Fibroblast of lung (primary cell): Measurements from ENCODE around the gene BBX. TPM values are rescaled to one million over a fixed set of nuclear protein-coding genes. Genes with fewer than 3 reads are reported as not detected.

ENCODE experiments used
- DNase-seq, 2 donors: peaks; one replicate each; pipeline versions ENCODE4 v3.0.0 to v3.0.0-alpha.2; 2010; ENCODE audit warnings: low read depth in 2 of 2
- H2AFZ ChIP-seq: 2 replicates; pipeline ENCODE4 v1.5.1; 2012; ENCODE audit warnings: low read length, control low read depth, inconsistent platforms
- H3K27ac ChIP-seq: 2 replicates; pipeline ENCODE4 v1.5.1; 2011; ENCODE audit warnings: low read length, control low read depth; ENCODE audit not compliant: insufficient read depth
- H3K27me3 ChIP-seq: 2 replicates; pipeline ENCODE4 v1.5.1; 2011; ENCODE audit warnings: mild to moderate bottlenecking, low read length; ENCODE audit not compliant: control insufficient read depth, insufficient read depth
- H3K36me3 ChIP-seq: 2 replicates; pipeline ENCODE4 v1.5.1; 2011; ENCODE audit warnings: low read length; ENCODE audit not compliant: control insufficient read depth, insufficient read depth
- H3K4me1 ChIP-seq: 2 replicates; pipeline ENCODE4 v1.5.1; 2011; ENCODE audit warnings: low read length; ENCODE audit not compliant: control insufficient read depth, insufficient read depth; ENCODE audit errors: extremely low read depth
- H3K4me2 ChIP-seq: 2 replicates; pipeline ENCODE4 v1.5.1; 2011; ENCODE audit warnings: low read length, control low read depth; ENCODE audit not compliant: insufficient read depth; ENCODE audit errors: extremely low read depth
- H3K4me3 ChIP-seq, 4 experiments: fragments of 200-600 bp in 1 of 4; sonication (generic) in 1 of 4; replicated peaks in 1 of 4; 2 replicates each; pipeline ENCODE4 v1.5.1; 2011 to 2016; ENCODE audit warnings: low read length in 4 of 4, low read depth in 3 of 4, mild to moderate bottlenecking in 3 of 4, control low read depth in 2 of 4, inconsistent platforms in 1 of 4, mixed read lengths in 1 of 4; ENCODE audit not compliant: insufficient read depth in 1 of 4; ENCODE audit errors: control extremely low read depth in 1 of 4
- H3K79me2 ChIP-seq: 2 replicates; pipeline ENCODE4 v1.5.1; 2012; ENCODE audit warnings: mild to moderate bottlenecking, low read length, inconsistent platforms; ENCODE audit not compliant: control insufficient read depth, insufficient read depth
- H3K9ac ChIP-seq: 2 replicates; pipeline ENCODE4 v1.5.1; 2011; ENCODE audit warnings: mild to moderate bottlenecking, low read length, control low read depth; ENCODE audit not compliant: insufficient read depth
- H3K9me3 ChIP-seq: 2 replicates; pipeline ENCODE4 v1.5.1; 2012; ENCODE audit warnings: low read depth, low read length; ENCODE audit not compliant: control insufficient read depth, insufficient read depth
- H4K20me1 ChIP-seq: 2 replicates; pipeline ENCODE4 v1.5.1; 2011; ENCODE audit warnings: low read length; ENCODE audit not compliant: control insufficient read depth, insufficient read depth; ENCODE audit errors: extremely low read depth
- EZH2 ChIP-seq: IDR thresholded peaks from 2 replicates; pipeline ENCODE4 v1.5.1; 2012; ENCODE audit warnings: low read length, control low read depth, mild to moderate bottlenecking; ENCODE audit errors: missing control alignments
- polyA plus RNA-seq, 2 donors: library from polyadenylated mRNA; depleted of rRNA in 1 of 2; stranded (reverse) in 1 of 2; unstranded in 1 of 2; fragments of >200 nt; gene quantifications; 2 replicates each; pipeline ENCODE4 v1.2.1, GENCODE V29; 2011 to 2012; ENCODE audit warnings: missing spikeins in 1 of 2
- total RNA-seq: library from RNA; depleted of rRNA; stranded (reverse); fragments of >200 nt; gene quantifications from 2 replicates; pipeline ENCODE4 v1.2.1, GENCODE V29; 2014
- TF ChIP-seq, protein P1 (sequence below), 2 donors: IDR thresholded peaks in 1 of 2; conservative IDR thresholded peaks in 1 of 2; 1 replicate in 1 of 2; 2 replicates in 1 of 2; pipeline ENCODE4 v1.5.1; 2011 to 2012; ENCODE audit warnings: low read length in 2 of 2, control low read depth in 1 of 2, inconsistent platforms in 1 of 2, low read depth in 1 of 2, mild to moderate bottlenecking in 1 of 2

Gene BBX
- total and polyA plus RNA-seq, 2 donors (not counting 1 experiment from before 2014, with no cell fraction given) = 50.0 to 71.2 TPM

DNA sequence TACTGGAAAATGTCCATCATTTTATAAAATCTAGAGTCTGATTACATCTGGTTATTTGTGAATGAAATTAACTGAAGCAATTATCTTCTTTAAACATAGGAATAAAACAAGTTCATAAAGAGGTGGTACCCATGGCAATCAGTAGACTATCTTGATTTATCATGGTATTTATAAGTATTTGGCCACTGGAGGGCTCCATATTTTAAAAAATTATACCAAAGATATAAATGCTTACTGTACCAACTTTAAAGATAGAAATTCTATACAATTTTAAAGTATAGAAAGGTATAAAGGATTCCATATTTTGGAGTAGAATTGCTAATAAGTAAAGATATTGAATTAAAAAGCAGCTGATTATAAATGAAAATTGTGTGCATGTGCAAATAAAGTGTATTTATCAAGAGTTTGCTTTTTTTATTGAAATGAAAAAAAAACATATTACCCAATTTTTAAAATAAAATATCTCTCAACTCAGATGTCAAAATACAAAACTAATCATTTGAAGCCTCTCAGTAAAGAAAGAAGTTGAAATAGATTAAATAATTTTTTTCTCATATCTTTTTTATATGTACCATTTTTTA lies 105.3 kb downstream of the BBX start:
- DNase-seq = peak in 1 of 2 donors; percentile 27
- H3K4me2 ChIP-seq = no peak overlapping the region
- H3K79me2 ChIP-seq = no peaks in the 10 kb centered on the region
- H4K20me1 ChIP-seq = no peaks in the 10 kb centered on the region
- no peak overlapping the region for H3K4me3 ChIP-seq
- no peak overlapping the region for H3K27ac ChIP-seq
- no peak overlapping the region for H2AFZ ChIP-seq
- no peak overlapping the region for H3K9ac ChIP-seq
- TF ChIP-seq, protein P1, sequence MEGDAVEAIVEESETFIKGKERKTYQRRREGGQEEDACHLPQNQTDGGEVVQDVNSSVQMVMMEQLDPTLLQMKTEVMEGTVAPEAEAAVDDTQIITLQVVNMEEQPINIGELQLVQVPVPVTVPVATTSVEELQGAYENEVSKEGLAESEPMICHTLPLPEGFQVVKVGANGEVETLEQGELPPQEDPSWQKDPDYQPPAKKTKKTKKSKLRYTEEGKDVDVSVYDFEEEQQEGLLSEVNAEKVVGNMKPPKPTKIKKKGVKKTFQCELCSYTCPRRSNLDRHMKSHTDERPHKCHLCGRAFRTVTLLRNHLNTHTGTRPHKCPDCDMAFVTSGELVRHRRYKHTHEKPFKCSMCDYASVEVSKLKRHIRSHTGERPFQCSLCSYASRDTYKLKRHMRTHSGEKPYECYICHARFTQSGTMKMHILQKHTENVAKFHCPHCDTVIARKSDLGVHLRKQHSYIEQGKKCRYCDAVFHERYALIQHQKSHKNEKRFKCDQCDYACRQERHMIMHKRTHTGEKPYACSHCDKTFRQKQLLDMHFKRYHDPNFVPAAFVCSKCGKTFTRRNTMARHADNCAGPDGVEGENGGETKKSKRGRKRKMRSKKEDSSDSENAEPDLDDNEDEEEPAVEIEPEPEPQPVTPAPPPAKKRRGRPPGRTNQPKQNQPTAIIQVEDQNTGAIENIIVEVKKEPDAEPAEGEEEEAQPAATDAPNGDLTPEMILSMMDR (conservative IDR thresholded peaks at IDR 0.05 in 1 of 2, IDR thresholded peaks at IDR 0.05 in 1 of 2; ENCODE audit: low read depth in 1 of 2, low read length in 2 of 2) = peak in 1 of 2 donors; percentile 22
- TF ChIP-seq EZH2 = no peak
- no peaks in the 10 kb centered on the region for H3K4me1 ChIP-seq
- H3K9me3 ChIP-seq = no peaks in the 10 kb centered on the region
- H3K27me3 ChIP-seq = no peaks in the 10 kb centered on the region
- H3K36me3 ChIP-seq = no peaks in the 10 kb centered on the region

DNA sequence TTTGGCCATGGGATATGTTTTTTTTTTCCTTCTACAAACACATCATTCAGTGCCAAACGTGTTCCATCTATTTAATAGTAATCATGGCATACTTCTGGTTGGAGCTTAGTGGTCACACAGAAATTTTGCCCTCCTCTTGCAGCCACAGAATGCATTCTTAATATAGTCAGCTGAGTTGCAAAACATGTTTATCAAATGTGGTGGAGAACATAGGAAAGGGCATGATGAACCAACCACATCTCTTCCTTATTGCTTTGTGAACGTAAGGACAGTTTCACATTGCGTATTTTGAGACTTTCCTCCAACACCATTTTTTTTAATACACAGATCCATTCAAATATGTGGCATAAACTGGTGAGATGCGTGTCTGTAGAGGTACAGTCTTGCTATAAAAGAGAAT lies 106.8 kb downstream of the BBX start:
- H3K9ac ChIP-seq = no peak overlapping the region
- H3K79me2 ChIP-seq = no peaks in the 10 kb centered on the region
- DNase-seq = peak; percentile 37 to 47

DNA sequence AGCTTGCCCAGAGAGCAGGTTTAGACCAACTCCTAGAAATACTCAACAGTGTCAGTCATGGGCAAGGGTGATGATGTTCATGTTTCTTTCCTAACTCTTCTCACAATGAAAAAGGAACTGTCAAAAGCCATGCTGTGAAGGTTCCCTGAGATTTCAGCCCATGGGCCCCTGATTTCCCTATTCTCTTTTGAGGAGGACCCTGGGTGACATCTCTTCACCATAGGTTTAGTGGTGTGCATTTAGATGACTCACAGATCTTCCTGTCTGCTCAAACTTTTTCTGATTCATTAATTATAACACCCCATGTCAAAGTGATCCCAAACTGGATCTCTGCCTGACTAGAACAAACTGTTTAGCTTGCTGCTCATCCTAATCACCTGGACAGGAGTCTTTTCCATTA lies 108.0 kb downstream of the BBX start:
- Histone ChIP-seq H2AFZ (no peak overlapping the region), H3K27me3 (no peaks in the 10 kb centered on the region), H4K20me1 (no peaks in the 10 kb centered on the region), H3K79me2 (no peaks in the 10 kb centered on the region), H3K4me1 (no peaks in the 10 kb centered on the region), H3K9ac (no peak overlapping the region), H3K4me2 (no peak overlapping the region), H3K36me3 (no peaks in the 10 kb centered on the region), H3K9me3 (no peaks in the 10 kb centered on the region), H3K4me3 (no peak overlapping the region), H3K27ac (no peak overlapping the region)
- no peak for TF ChIP-seq EZH2
- TF ChIP-seq, protein P1 (conservative IDR thresholded peaks at IDR 0.05 in 1 of 2, IDR thresholded peaks at IDR 0.05 in 1 of 2; ENCODE audit: low read depth in 1 of 2, low read length in 2 of 2) = no peak
- DNase-seq = no peak

More for the DNA sequence above, 106.8 kb downstream of the BBX start:
- no peak overlapping the region for H2AFZ ChIP-seq
- no peak overlapping the region for H3K27ac ChIP-seq
- H4K20me1 ChIP-seq = no peaks in the 10 kb centered on the region
- H3K36me3 ChIP-seq = no peaks in the 10 kb centered on the region
- no peaks in the 10 kb centered on the region for H3K27me3 ChIP-seq
- TF ChIP-seq, protein P1 (conservative IDR thresholded peaks at IDR 0.05 in 1 of 2, IDR thresholded peaks at IDR 0.05 in 1 of 2; ENCODE audit: low read depth in 1 of 2, low read length in 2 of 2) = no peak
- no peak for TF ChIP-seq EZH2
- no peaks in the 10 kb centered on the region for H3K9me3 ChIP-seq
- H3K4me1 ChIP-seq = no peaks in the 10 kb centered on the region
- no peak overlapping the region for H3K4me2 ChIP-seq
- no peak overlapping the region for H3K4me3 ChIP-seq
